ENCODE results near the gene CCNK.

DNA sequence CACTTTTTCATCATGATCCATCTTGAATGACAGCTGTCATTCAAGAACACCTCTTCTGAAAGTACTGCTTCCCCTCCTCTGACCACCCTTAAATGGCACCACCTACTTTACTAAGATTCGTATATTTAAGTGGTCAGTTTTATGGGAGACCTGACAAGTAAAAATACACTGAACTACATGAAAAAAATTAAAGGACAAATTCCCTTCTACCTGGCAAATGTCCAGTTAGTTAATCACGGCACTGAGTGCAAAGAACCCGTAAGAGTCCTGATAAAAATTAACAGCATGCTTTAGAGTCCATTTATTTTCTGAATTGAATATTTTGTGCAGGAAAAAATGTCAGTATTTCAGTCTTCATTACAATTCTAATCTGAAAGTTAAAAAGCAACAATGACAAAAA, 49.2 kb upstream of the CCNK start:
- TF ChIP-seq, protein P1, sequence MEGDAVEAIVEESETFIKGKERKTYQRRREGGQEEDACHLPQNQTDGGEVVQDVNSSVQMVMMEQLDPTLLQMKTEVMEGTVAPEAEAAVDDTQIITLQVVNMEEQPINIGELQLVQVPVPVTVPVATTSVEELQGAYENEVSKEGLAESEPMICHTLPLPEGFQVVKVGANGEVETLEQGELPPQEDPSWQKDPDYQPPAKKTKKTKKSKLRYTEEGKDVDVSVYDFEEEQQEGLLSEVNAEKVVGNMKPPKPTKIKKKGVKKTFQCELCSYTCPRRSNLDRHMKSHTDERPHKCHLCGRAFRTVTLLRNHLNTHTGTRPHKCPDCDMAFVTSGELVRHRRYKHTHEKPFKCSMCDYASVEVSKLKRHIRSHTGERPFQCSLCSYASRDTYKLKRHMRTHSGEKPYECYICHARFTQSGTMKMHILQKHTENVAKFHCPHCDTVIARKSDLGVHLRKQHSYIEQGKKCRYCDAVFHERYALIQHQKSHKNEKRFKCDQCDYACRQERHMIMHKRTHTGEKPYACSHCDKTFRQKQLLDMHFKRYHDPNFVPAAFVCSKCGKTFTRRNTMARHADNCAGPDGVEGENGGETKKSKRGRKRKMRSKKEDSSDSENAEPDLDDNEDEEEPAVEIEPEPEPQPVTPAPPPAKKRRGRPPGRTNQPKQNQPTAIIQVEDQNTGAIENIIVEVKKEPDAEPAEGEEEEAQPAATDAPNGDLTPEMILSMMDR (IDR thresholded peaks at IDR 0.05; ENCODE audit: borderline replicate concordance, extremely low read depth, low read length, poor library complexity, severe bottlenecking), result no peak
- TF ChIP-seq EZH2 (IDR thresholded peaks at IDR 0.05; ENCODE audit: borderline replicate concordance, low read depth, low read length, severe bottlenecking), result no peak
